ENCODE measurements around the gene ITPR2. TPM values are rescaled to one million over a fixed set of nuclear protein-coding genes. Genes with fewer than 3 reads are reported as not detected.

ITPR2 gene
- total RNA-seq, 3 donors from 2014 or later = 33.3 to 60.8 (median 54.0) TPM

- TF ChIP-seq CTCF (IDR thresholded peaks at IDR 0.05) = no peak
- intact Hi-C loops (cut with DNase I, micrococcal nuclease) = no loop called here
- Histone ChIP-seq H3K9me3 (no peaks in the 10 kb centered on the region), H3K4me3 (no peak overlapping the region), H3K4me1 (ENCODE audit: low read depth) (no peaks in the 10 kb centered on the region), H3K36me3 (ENCODE audit: low read depth) (no peaks in the 10 kb centered on the region)
- DNase-seq (no peak), ATAC-seq (no peak)
Measured at GRCh38 chr12:26744697-26745440, 88.1 kb downstream of the ITPR2 start.

DNA sequence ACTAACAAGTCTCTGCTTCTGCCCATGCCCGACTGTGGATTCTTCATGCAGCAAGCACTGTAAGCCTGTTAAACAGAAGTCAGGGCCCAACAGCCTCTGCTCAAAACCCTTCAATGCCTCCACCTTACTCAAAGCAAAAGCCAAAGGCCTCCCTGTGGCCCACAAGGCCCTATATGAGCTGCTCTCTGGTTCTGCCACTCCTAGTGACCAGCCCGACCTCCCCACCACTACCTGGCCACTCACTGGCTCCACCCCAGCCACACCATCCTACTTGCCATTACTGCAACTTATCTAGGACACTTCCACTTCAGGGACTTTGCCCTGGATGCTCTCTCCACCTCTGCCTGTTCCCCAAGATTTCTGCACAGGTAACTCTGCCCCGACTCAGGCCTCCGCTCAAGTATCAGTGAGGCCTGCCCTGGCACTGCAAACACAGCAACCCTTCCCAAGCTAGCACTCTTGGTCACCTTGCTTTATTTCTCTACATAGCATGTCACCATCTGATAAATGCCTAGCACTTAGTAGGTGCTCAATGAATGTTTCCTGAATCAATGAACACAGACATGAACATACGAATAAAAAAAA lies 88.9 kb downstream of the ITPR2 start:
- DNase-seq = peak in 1 of 3 donors; percentile 28

DNA sequence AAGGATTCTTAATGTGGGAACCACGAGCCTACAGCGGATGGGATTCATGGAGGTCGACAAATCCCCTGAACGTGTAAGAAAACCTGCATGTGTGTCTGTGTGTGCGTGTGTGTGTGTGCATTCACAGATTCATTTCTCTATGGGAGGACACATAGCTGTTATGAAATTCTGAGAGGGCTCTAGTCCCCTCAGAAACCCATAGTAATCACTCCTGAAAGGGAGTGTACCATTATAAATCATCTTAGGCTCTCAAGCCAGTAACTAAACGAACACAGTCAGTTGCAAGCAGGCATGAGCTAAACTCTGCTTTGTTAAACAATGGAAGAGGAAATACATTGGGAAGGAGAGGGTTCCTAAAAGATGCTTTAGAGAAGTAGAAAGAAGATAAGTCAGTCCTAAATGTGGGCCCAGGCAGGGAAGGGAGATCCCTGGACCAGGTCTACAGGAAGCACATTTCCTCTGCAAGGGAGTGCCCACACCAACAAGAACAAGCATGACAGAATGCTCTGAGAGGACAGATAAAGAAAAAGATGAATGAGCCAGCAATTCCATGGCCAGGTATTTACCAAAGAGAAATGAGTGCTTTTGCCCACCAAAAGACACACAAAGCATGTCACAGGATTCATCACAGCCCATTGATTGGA lies 91.3 kb downstream of the ITPR2 start:
- intact Hi-C loops (cut with DNase I, micrococcal nuclease) = no loop called here
- ATAC-seq (peak; percentile 41), DNase-seq (no peak)
- Histone ChIP-seq H3K9me3 (no peaks in the 10 kb centered on the region), H3K4me3 (no peak overlapping the region), H3K36me3 (ENCODE audit: low read depth) (no peaks in the 10 kb centered on the region), H3K4me1 (ENCODE audit: low read depth) (no peaks in the 10 kb centered on the region)
- TF ChIP-seq CTCF (IDR thresholded peaks at IDR 0.05) = no peak

More for the DNA sequence above, 88.9 kb downstream of the ITPR2 start:
- H3K9me3 ChIP-seq = no peaks in the 10 kb centered on the region
- no peak for TF ChIP-seq CTCF (IDR thresholded peaks at IDR 0.05)
- H3K4me3 ChIP-seq = no peak overlapping the region
- no peaks in the 10 kb centered on the region for H3K36me3 ChIP-seq (ENCODE audit: low read depth)
- peak; percentile 27 for ATAC-seq
- intact Hi-C loops (cut with DNase I, micrococcal nuclease) = no loop called here
- H3K4me1 ChIP-seq (ENCODE audit: low read depth) = no peaks in the 10 kb centered on the region

GRCh38 chr12:26740991-26741390 lies 92.0 kb downstream of the ITPR2 start:
- no peak overlapping the region for H3K4me3 ChIP-seq
- ATAC-seq (no peak), DNase-seq (no peak)
- intact Hi-C loops (cut with DNase I, micrococcal nuclease) = no loop called here
- TF ChIP-seq CTCF (IDR thresholded peaks at IDR 0.05) = no peak
- H3K4me1 ChIP-seq (ENCODE audit: low read depth) = no peaks in the 10 kb centered on the region
- no peaks in the 10 kb centered on the region for H3K9me3 ChIP-seq
- H3K36me3 ChIP-seq (ENCODE audit: low read depth) = no peaks in the 10 kb centered on the region

DNA sequence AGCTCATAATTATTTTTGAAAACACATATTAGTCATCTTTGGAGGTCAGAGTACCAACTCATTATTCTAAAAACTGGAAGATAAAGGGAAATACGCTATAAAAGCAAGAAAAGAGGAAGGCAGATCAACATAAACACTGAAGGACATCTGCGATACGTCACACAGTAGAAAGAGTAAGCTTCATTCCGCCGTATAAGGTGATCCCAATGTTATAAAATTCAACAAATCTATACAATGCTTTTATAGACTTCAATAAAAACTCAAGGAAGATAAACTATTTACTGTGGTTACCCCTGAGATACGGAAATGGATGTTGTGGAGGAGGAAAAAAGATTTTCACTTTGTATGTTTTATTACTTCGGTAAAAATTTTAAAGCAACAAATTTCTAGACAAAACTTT lies 92.6 kb downstream of the ITPR2 start:
- intact Hi-C loops (cut with DNase I, micrococcal nuclease) = no loop called here
- TF ChIP-seq CTCF (IDR thresholded peaks at IDR 0.05) = no peak
- Histone ChIP-seq H3K9me3 (no peaks in the 10 kb centered on the region), H3K4me1 (ENCODE audit: low read depth) (no peaks in the 10 kb centered on the region), H3K36me3 (ENCODE audit: low read depth) (no peaks in the 10 kb centered on the region), H3K4me3 (no peak overlapping the region)
- DNase-seq (no peak), ATAC-seq (peak; percentile 87)

Data from mucosa of descending colon (tissue), 3 donors.